HepG2 (cell line): ENCODE results near the gene ACSF3. TPM values are rescaled to one million over a fixed set of nuclear protein-coding genes. Genes with fewer than 3 reads are reported as not detected.

Source experiments
- CAMTA2 ChIP-seq: sonication (generic); formaldehyde crosslinking; IDR thresholded peaks from 2 replicates; pipeline ENCODE4 v1.4.0; 2020; ENCODE audit warnings: mild to moderate bottlenecking, missing genetic modification reagents, borderline replicate concordance
- EED ChIP-seq: sonication (generic); formaldehyde crosslinking; IDR thresholded peaks from 2 replicates; pipeline ENCODE4 v1.5.0; 2020; ENCODE audit warnings: mild to moderate bottlenecking, missing genetic modification reagents
- FOXC1 ChIP-seq: sonication (generic); formaldehyde crosslinking; IDR thresholded peaks from 2 replicates; pipeline ENCODE4 v1.8.0; 2022; ENCODE audit warnings: mild to moderate bottlenecking, missing genetic modification reagents, borderline replicate concordance
- GPN1 ChIP-seq: sonication (generic); formaldehyde crosslinking; IDR thresholded peaks from 2 replicates; pipeline ENCODE4 v1.5.1; 2020; ENCODE audit warnings: missing genetic modification reagents, borderline replicate concordance
- HOXA5 ChIP-seq: sonication (generic); formaldehyde crosslinking; IDR thresholded peaks from 2 replicates; pipeline ENCODE4 v1.4.0; 2020; ENCODE audit warnings: missing genetic modification reagents
- KLF13 ChIP-seq: sonication (generic); formaldehyde crosslinking; IDR thresholded peaks from 2 replicates; pipeline ENCODE4 v1.4.0; 2020; ENCODE audit warnings: mild to moderate bottlenecking, missing genetic modification reagents
- MATR3 ChIP-seq: sonication (generic); formaldehyde crosslinking; IDR thresholded peaks from 2 replicates; pipeline ENCODE4 v1.4.0; 2020; ENCODE audit warnings: missing genetic modification reagents
- MBNL3 ChIP-seq: fragments of 250-450 bp; sonication (Bioruptor Pico); conservative IDR thresholded peaks from 2 replicates; pipeline ENCODE4 v1.8.0; 2022; ENCODE audit warnings: mild to moderate bottlenecking, inconsistent platforms
- MTA3 ChIP-seq: sonication (generic); formaldehyde crosslinking; IDR thresholded peaks from 2 replicates; pipeline ENCODE4 v1.4.0; 2020; ENCODE audit warnings: missing genetic modification reagents
- RORA ChIP-seq: sonication (generic); formaldehyde crosslinking; IDR thresholded peaks from 2 replicates; pipeline ENCODE4 v1.5.0; 2020; ENCODE audit warnings: mild to moderate bottlenecking, missing genetic modification reagents, moderate library complexity
- SRSF4 ChIP-seq: fragments of 200-400 bp; formaldehyde crosslinking; IDR thresholded peaks from one replicate; pipeline ENCODE4 v1.6.1; 2018; ENCODE audit warnings: mild to moderate bottlenecking, low read depth, low read length, moderate library complexity; ENCODE audit not compliant: poor library complexity, severe bottlenecking
- TEAD3 ChIP-seq: optimal IDR thresholded peaks from 2 replicates; pipeline ENCODE3; 2016; ENCODE audit warnings: borderline replicate concordance
- TSC22D2 ChIP-seq: sonication (generic); formaldehyde crosslinking; IDR thresholded peaks from 2 replicates; pipeline ENCODE4 v1.5.1; 2020; ENCODE audit warnings: missing genetic modification reagents, mild to moderate bottlenecking, borderline replicate concordance
- ZNF317 ChIP-seq: sonication (generic); formaldehyde crosslinking; IDR thresholded peaks from 2 replicates; pipeline ENCODE4 v1.5.0; 2020; ENCODE audit warnings: mild to moderate bottlenecking, missing genetic modification reagents
- ZNF616 ChIP-seq: sonication (generic); formaldehyde crosslinking; IDR thresholded peaks from 2 replicates; pipeline ENCODE4 v1.5.0; 2020; ENCODE audit warnings: low read depth, mild to moderate bottlenecking, missing genetic modification reagents
- ZNF75D ChIP-seq: sonication (generic); formaldehyde crosslinking; IDR thresholded peaks from 2 replicates; pipeline ENCODE4 v1.8.1; 2023; ENCODE audit warnings: missing genetic modification reagents, mild to moderate bottlenecking, borderline replicate concordance
- ZSCAN31 ChIP-seq: sonication (generic); formaldehyde crosslinking; IDR thresholded peaks from 2 replicates; pipeline ENCODE4 v1.5.0; 2020; ENCODE audit warnings: low read depth, mild to moderate bottlenecking, missing genetic modification reagents
- polyA plus RNA-seq, 8 experiments: library from polyadenylated mRNA; depleted of rRNA in 3 of 8; stranded (reverse) in 7 of 8; unstranded in 1 of 8; fragments of >200 nt; fragmentation: Illumina TruSeq in 4 of 8; extraction: Trizol in 4 of 8; gene quantifications; 2 replicates each; pipeline versions ENCODE4 v1.2.1 to v1.2.3, GENCODE V29; 2011 to 2016; ENCODE audit warnings: low read depth in 4 of 8, missing spikeins in 1 of 8, mixed read lengths in 1 of 8; ENCODE audit not compliant: insufficient read depth in 1 of 8
- total RNA-seq, 5 experiments: library from RNA; depleted of rRNA; stranded (reverse); fragments of >200 nt; fragmentation: Illumina TruSeq; extraction: Trizol; gene quantifications; 2 replicates each; pipeline ENCODE4 v1.2.3, GENCODE V29; 2016; ENCODE audit warnings: low read depth in 1 of 5
- TF ChIP-seq, protein P1 (sequence below), 2 experiments: sonication (generic) in 1 of 2; formaldehyde crosslinking in 1 of 2; IDR thresholded peaks; 2 replicates each; pipeline versions ENCODE4 v1.6.1 to v1.9.0; 2014 to 2022; ENCODE audit warnings: antibody characterized with exemption in 1 of 2, borderline replicate concordance in 1 of 2, inconsistent platforms in 1 of 2, low read depth in 1 of 2, missing genetic modification reagents in 1 of 2
- TF ChIP-seq, protein P2 (sequence below): sonication (generic); formaldehyde crosslinking; IDR thresholded peaks from 2 replicates; pipeline ENCODE4 v1.4.0; 2020; ENCODE audit warnings: missing genetic modification reagents; ENCODE audit errors: not compliant biosample characterization
- TF ChIP-seq, protein P3 (sequence below): sonication (generic); formaldehyde crosslinking; IDR thresholded peaks from 2 replicates; pipeline ENCODE4 v1.4.0; 2020; ENCODE audit warnings: mild to moderate bottlenecking, missing genetic modification reagents

ACSF3 gene
- total and polyA plus RNA-seq, 2 of the 13 experiments (the other 11 are each of a cell fraction or from before 2014, with no cell fraction given): 14.9 to 30.6 TPM

DNA sequence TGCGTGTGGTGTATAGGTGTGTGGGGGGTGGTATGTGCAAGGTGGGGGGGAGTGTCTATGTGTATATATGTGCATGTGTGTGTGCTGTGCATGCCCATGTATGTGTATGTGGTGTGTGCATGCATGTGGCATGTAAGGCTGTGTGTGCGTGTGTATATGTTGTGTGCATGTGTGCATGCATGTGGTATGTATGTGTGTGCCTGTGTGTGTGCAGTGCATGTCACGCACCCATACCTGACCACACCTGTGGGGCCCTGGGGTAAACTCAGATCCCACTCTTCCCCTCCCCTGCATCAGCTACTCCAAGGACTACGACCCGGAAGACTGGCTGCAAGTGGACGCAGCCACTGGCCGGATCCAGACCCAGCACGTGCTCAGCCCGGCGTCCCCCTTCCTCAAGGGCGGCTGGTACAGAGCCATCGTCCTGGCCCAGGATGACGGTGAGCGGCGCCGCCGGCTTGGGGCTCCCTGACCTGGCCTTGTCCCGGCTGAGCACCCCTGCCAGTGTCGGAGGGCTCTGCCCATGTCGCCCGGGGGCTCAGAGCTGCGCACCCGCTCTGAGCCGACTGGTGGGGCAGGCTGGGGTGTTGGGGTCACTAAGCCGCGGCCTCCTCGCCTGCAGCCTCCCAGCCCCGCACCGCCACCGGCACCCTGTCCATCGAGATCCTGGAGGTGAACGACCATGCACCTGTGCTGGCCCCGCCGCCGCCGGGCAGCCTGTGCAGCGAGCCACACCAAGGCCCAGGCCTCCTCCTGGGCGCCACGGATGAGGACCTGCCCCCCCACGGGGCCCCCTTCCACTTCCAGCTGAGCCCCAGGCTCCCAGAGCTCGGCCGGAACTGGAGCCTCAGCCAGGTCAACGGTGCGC, 97.6 kb downstream of the ACSF3 start (continued):
- TF ChIP-seq, protein P1, sequence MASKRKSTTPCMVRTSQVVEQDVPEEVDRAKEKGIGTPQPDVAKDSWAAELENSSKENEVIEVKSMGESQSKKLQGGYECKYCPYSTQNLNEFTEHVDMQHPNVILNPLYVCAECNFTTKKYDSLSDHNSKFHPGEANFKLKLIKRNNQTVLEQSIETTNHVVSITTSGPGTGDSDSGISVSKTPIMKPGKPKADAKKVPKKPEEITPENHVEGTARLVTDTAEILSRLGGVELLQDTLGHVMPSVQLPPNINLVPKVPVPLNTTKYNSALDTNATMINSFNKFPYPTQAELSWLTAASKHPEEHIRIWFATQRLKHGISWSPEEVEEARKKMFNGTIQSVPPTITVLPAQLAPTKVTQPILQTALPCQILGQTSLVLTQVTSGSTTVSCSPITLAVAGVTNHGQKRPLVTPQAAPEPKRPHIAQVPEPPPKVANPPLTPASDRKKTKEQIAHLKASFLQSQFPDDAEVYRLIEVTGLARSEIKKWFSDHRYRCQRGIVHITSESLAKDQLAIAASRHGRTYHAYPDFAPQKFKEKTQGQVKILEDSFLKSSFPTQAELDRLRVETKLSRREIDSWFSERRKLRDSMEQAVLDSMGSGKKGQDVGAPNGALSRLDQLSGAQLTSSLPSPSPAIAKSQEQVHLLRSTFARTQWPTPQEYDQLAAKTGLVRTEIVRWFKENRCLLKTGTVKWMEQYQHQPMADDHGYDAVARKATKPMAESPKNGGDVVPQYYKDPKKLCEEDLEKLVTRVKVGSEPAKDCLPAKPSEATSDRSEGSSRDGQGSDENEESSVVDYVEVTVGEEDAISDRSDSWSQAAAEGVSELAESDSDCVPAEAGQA (IDR thresholded peaks at IDR 0.05; ENCODE audit: low read depth): 0 out of 2 replicates have a peak, but pooled peaks have one; percentile 40
- TF ChIP-seq, protein P1 (CRISPR knock-in tag; IDR thresholded peaks at IDR 0.05; ENCODE audit: borderline replicate concordance): no peak
- TF ChIP-seq ZNF317 (CRISPR knock-in tag): 0 out of 2 replicates have a peak, but pooled peaks have one; percentile 56
- TF ChIP-seq HOXA5 (CRISPR knock-in tag): 0 out of 2 replicates have a peak, but pooled peaks have one; percentile 75
- TF ChIP-seq GPN1 (CRISPR knock-in tag): no peak
- no peak for TF ChIP-seq ZNF75D (CRISPR knock-in tag)
- peak; percentile 73; the same call in 1 of the 2 replicates for TF ChIP-seq ZSCAN31 (CRISPR knock-in tag)
- TF ChIP-seq MATR3: no peak
- TF ChIP-seq FOXC1: no peak
- 0 out of 2 replicates have a peak, but pooled peaks have one; percentile 74 for TF ChIP-seq CAMTA2 (CRISPR knock-in tag)
- TF ChIP-seq ZNF616 (CRISPR knock-in tag): no peak
- no peak for TF ChIP-seq MBNL3 (CRISPR knock-in tag)
- TF ChIP-seq, protein P2, sequence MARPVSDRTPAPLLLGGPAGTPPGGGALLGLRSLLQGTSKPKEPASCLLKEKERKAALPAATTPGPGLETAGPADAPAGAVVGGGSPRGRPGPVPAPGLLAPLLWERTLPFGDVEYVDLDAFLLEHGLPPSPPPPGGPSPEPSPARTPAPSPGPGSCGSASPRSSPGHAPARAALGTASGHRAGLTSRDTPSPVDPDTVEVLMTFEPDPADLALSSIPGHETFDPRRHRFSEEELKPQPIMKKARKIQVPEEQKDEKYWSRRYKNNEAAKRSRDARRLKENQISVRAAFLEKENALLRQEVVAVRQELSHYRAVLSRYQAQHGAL (CRISPR knock-in tag): no peak
- TF ChIP-seq EED (CRISPR knock-in tag): no peak
- TF ChIP-seq TEAD3 (CRISPR knock-in tag): peak; percentile 17
- TF ChIP-seq KLF13: no peak
- TF ChIP-seq RORA (CRISPR knock-in tag): no peak
- peak; percentile 57; the same call in 1 of the 2 replicates for TF ChIP-seq TSC22D2 (CRISPR knock-in tag)
- TF ChIP-seq, protein P3, sequence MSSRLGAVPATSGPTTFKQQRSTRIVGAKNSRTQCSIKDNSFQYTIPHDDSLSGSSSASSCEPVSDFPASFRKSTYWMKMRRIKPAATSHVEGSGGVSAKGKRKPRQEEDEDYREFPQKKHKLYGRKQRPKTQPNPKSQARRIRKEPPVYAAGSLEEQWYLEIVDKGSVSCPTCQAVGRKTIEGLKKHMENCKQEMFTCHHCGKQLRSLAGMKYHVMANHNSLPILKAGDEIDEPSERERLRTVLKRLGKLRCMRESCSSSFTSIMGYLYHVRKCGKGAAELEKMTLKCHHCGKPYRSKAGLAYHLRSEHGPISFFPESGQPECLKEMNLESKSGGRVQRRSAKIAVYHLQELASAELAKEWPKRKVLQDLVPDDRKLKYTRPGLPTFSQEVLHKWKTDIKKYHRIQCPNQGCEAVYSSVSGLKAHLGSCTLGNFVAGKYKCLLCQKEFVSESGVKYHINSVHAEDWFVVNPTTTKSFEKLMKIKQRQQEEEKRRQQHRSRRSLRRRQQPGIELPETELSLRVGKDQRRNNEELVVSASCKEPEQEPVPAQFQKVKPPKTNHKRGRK (CRISPR knock-in tag): no peak
- TF ChIP-seq MTA3 (CRISPR knock-in tag): no peak
- TF ChIP-seq SRSF4: no peak
